Measurements from ENCODE around the gene ZDHHC7. TPM values are rescaled to one million over a fixed set of nuclear protein-coding genes. Genes with fewer than 3 reads are reported as not detected.

The ZDHHC7 gene
- total and polyA plus RNA-seq, 2 of the 8 experiments (the other 6 are each of a cell fraction or from before 2014, with no cell fraction given), result 40.5 to 56.3 TPM

DNA sequence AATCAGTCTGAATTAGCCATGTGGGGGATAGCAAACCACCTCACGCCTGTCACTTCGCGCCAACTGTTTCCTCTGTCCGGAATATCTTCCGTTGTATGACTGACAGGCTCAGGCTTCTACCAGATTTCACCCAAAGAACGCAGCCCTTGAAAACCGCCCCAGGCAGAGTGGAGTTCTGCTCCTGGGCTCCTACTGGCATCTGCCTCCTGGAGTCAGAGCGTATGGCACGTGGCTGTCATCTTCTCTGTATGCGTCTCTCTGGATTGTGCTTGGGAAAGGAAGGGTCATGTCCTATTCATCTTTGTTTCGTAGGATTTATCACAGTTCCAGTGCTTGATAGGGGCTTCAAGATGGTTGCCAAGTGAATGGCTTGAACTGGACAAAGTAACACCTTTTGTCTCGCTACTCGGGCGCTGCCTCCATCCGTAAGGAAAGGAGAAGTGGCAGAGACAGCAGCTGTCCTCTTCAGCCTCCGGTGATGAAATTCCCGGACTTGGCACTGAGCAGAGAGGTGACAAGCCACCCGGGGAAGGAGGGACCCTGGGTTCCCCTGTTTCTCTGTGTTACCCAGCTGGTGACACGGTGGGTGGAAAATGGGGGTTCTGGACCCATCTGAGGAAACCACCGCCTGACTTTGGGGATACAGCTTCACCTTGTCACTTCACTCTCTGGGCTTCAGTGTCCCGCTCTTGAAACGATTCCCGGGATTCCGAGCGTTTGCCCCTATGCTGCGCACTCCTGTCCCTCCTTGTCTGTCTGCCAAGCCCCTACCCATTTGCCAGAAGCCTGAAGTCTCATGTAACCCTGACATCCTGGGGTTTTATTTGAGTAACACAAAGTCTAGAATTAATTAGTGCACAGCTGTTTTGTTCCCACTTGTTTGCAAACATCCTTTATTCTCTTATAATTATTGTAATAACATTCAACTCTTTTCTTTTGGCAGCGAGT lies 30.2 kb upstream of the ZDHHC7 start:
- H3K9me3 ChIP-seq (ENCODE audit: insufficient read depth in 2 of 2, low read depth in 1 of 2, low read length in 1 of 2), result no peaks in the 10 kb centered on the region
- no peak overlapping the region for H3K27ac ChIP-seq (ENCODE audit: low read depth, low read length)
- no peaks in the 10 kb centered on the region for H3K36me3 ChIP-seq (ENCODE audit: control insufficient read depth in 2 of 4, insufficient read depth in 4 of 4, low read length in 3 of 4)
- no peak overlapping the region for H3K9ac ChIP-seq (replicated peaks in 1 of 4; ENCODE audit: extremely low read depth in 1 of 4, low read depth in 3 of 4, low read length in 3 of 4)
- H3K4ac ChIP-seq (replicated peaks; ENCODE audit: insufficient read length, low read depth, low read length), result no peak overlapping the region
- no peak overlapping the region for H3K4me3 ChIP-seq (ENCODE audit: extremely low read depth in 1 of 4, insufficient read depth in 2 of 4, low read depth in 3 of 4, low read length in 4 of 4)
- H3K79me2 ChIP-seq (ENCODE audit: control insufficient read depth in 1 of 2, insufficient read depth in 2 of 2, low read length in 2 of 2), result no peaks in the 10 kb centered on the region
- no peak overlapping the region for H2AFZ ChIP-seq (ENCODE audit: low read length)
- no peak overlapping the region for H2BK12ac ChIP-seq (ENCODE audit: low read depth, low read length)
- no peak overlapping the region for H2BK20ac ChIP-seq (ENCODE audit: low read length)
- H4K5ac ChIP-seq (ENCODE audit: insufficient read length, low read depth, low read length), result no peak overlapping the region
- no peak overlapping the region for H2BK5ac ChIP-seq (ENCODE audit: low read depth, low read length)
- POLR2A ChIA-PET (ENCODE audit: partially characterized antibody), result no interaction called here
- H2AK5ac ChIP-seq (ENCODE audit: low read depth, low read length), result no peak overlapping the region
- H2BK15ac ChIP-seq (ENCODE audit: low read length), result no peak overlapping the region
- TF ChIP-seq ASH2L (IDR thresholded peaks at IDR 0.05; ENCODE audit: low read length), result no peak
- TF ChIP-seq ZNF274 (IDR thresholded peaks at IDR 0.05; ENCODE audit: borderline replicate concordance, extremely low read depth, low read length), result no peak
- TF ChIP-seq FOSL1 (IDR thresholded peaks at IDR 0.05; ENCODE audit: insufficient read depth, low read depth, low read length), result no peak
- no peak for TF ChIP-seq CREB1 (IDR thresholded peaks at IDR 0.05)
- no peak for TF ChIP-seq BCL11A (IDR thresholded peaks at IDR 0.05; ENCODE audit: low read depth in 2 of 2, low read length in 2 of 2)
- TF ChIP-seq JUND (IDR thresholded peaks at IDR 0.05; ENCODE audit: low read length), result no peak
- TF ChIP-seq, protein P1, sequence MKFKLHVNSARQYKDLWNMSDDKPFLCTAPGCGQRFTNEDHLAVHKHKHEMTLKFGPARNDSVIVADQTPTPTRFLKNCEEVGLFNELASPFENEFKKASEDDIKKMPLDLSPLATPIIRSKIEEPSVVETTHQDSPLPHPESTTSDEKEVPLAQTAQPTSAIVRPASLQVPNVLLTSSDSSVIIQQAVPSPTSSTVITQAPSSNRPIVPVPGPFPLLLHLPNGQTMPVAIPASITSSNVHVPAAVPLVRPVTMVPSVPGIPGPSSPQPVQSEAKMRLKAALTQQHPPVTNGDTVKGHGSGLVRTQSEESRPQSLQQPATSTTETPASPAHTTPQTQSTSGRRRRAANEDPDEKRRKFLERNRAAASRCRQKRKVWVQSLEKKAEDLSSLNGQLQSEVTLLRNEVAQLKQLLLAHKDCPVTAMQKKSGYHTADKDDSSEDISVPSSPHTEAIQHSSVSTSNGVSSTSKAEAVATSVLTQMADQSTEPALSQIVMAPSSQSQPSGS (IDR thresholded peaks at IDR 0.05; ENCODE audit: low read length), result no peak
- no peak for TF ChIP-seq NANOG (IDR thresholded peaks at IDR 0.05; ENCODE audit: insufficient read depth, low read depth, low read length, poor library complexity, severe bottlenecking)
- no peak for TF ChIP-seq RFX5 (IDR thresholded peaks at IDR 0.05; ENCODE audit: borderline replicate concordance, low read depth, low read length)
- H3K4me1 ChIP-seq (replicated peaks in 1 of 4; ENCODE audit: control insufficient read depth in 3 of 4, insufficient read depth in 4 of 4, low read length in 3 of 4), result no peaks in the 10 kb centered on the region
- H3K56ac ChIP-seq (replicated peaks; ENCODE audit: insufficient read length, low read depth, low read length), result no peak overlapping the region
- DNase-seq (ENCODE audit: low read depth in 1 of 2, low spot score in 2 of 2) (no peak), FAIRE-seq (no peak)
- no peaks in the 10 kb centered on the region for H3K27me3 ChIP-seq (replicated peaks in 1 of 4; ENCODE audit: control insufficient read depth in 3 of 4, extremely low read depth in 1 of 4, insufficient read depth in 3 of 4, low read length in 3 of 4)
- no peak overlapping the region for H3K4me2 ChIP-seq (ENCODE audit: insufficient read depth in 1 of 2, low read depth in 2 of 2, low read length in 2 of 2)
- no peak overlapping the region for H4K8ac ChIP-seq (ENCODE audit: extremely low read depth, insufficient read depth, low read length)
- no peak overlapping the region for H2BK120ac ChIP-seq (replicated peaks; ENCODE audit: low read depth, low read length)
- H3K18ac ChIP-seq (ENCODE audit: extremely low read depth, low read length), result no peak overlapping the region
- no peak overlapping the region for H3K14ac ChIP-seq (ENCODE audit: insufficient read length)
- no peaks in the 10 kb centered on the region for H3K23me2 ChIP-seq (ENCODE audit: low read depth, low read length)
- H3K23ac ChIP-seq (ENCODE audit: insufficient read length), result no peak overlapping the region
- WGBS, 2 experiments (ENCODE audit: extremely low coverage in 1 of 2, insufficient coverage in 1 of 2, insufficient read length in 1 of 2, insufficient replicate concordance in 2 of 2, low coverage in 1 of 2, low lambda C conversion rate in 2 of 2, missing lambda C conversion rate in 1 of 2), result 90% methylated on average over 27 of the region's 27 CpGs; no CpG with 5 or more reads in 1 of the 2 experiments
- H4K20me1 ChIP-seq (replicated peaks in 1 of 2; ENCODE audit: control insufficient read depth in 1 of 2, insufficient read depth in 2 of 2, low read length in 2 of 2), result peaks cover 0 to 6% of the 10 kb centered on the region in 2 experiments
- H4K91ac ChIP-seq (replicated peaks; ENCODE audit: insufficient read length, low read length), result no peak overlapping the region
- CTCF ChIA-PET (ENCODE audit: partially characterized antibody), result interaction anchor here (0.9 to 1.3 kb wide), 2 partner anchors 15 to 16 kb away, joined by 4 read pairs; no protein-coding TSS in a partner anchor
- no peaks in the 10 kb centered on the region for H3K79me1 ChIP-seq (ENCODE audit: low read depth, low read length)

Data from H1 (cell line).